Heart right ventricle (tissue), 16 donors: Measurements from ENCODE around the gene FAM83F. TPM values are rescaled to one million over a fixed set of nuclear protein-coding genes. Genes with fewer than 3 reads are reported as not detected.
"Not testable (repeated sequence)": the region's sequence is repeated elsewhere in the genome, so short reads cannot be mapped to it uniquely, and the experiment has no call there.

Source experiments
- ATAC-seq, 8 donors: fragments of 200-7000 bp; cut with Tn5 transposase; one replicate each; pipeline ENCODE4 v1.9.1; 2020; ENCODE audit warnings: mild to moderate bottlenecking in 8 of 8, moderate library complexity in 8 of 8, moderate number of reproducible peaks in 1 of 8
- DNase-seq, 2 donors: peaks; one replicate each; pipeline ENCODE4 v3.0.0-alpha.2; 2020
- H3K27ac ChIP-seq, 10 donors: fragments of 200-600 bp; sonication (generic) in 2 of 10; one replicate each; pipeline versions ENCODE4 v1.5.0 to v1.8.0; 2020 to 2022; ENCODE audit warnings: mild to moderate bottlenecking in 3 of 10
- H3K27me3 ChIP-seq, 7 donors: fragments of 200-600 bp; one replicate each; pipeline ENCODE4 v1.8.0; 2021 to 2022; ENCODE audit warnings: mild to moderate bottlenecking in 2 of 7
- H3K36me3 ChIP-seq, 9 donors: fragments of 200-600 bp; sonication (generic) in 1 of 9; one replicate each; pipeline versions ENCODE4 v1.5.0 to v1.8.0; 2020 to 2022; ENCODE audit warnings: mild to moderate bottlenecking in 2 of 9
- H3K4me1 ChIP-seq, 9 donors: fragments of 200-600 bp; sonication (generic) in 1 of 9; one replicate each; pipeline versions ENCODE4 v1.5.0 to v1.8.0; 2020 to 2022; ENCODE audit warnings: mild to moderate bottlenecking in 4 of 9
- H3K4me3 ChIP-seq, 10 donors: fragments of 200-600 bp; sonication (generic) in 2 of 10; one replicate each; pipeline versions ENCODE4 v1.5.0 to v1.8.0; 2020 to 2022; ENCODE audit warnings: mild to moderate bottlenecking in 7 of 10, moderate library complexity in 2 of 10
- H3K9me3 ChIP-seq, 11 donors: fragments of 200-600 bp in 10 of 11; sonication (generic) in 2 of 11; one replicate each; pipeline versions ENCODE4 v1.5.0 to v1.8.0; 2013 to 2022; ENCODE audit warnings: mild to moderate bottlenecking in 2 of 11, control low read depth in 1 of 11, moderate library complexity in 1 of 11
- WGBS, 2 donors: extraction: QIAGEN DNeasy Blood & Tissue Kit; methylation state at CpG; one replicate each; pipeline ENCODE4 v1.1.7; 2013; ENCODE audit warnings: inconsistent platforms in 1 of 2; 5-methylcytosine and 5-hydroxymethylcytosine counted together
- intact Hi-C, 10 donors: fragments of 100-400 bp; cut with DNase I; formaldehyde crosslinking; loops; one replicate each; pipeline versions ENCODE4 v1.11.1 to v1.14.2; 2022
- polyA plus RNA-seq, 2 donors: library from polyadenylated mRNA; stranded (reverse); fragments of 200-250 nt; gene quantifications; one replicate each; pipeline ENCODE4 v1.2.3, GENCODE V29; 2013
- total RNA-seq, 10 donors: library from RNA; stranded (reverse); fragmentation: NEBNext Ultra II Directional in 3 of 10; extraction: Animal tissue kit (Norgen Biotek cat#: 25700) in 3 of 10; gene quantifications; one replicate each; pipeline versions ENCODE4 v1.2.1 to v1.2.4, GENCODE V29; 2021 to 2023
- TF ChIP-seq, protein P1 (sequence below), 9 donors: fragments of 200-600 bp; sonication (generic) in 2 of 9; IDR thresholded peaks; one replicate each; pipeline versions ENCODE4 v1.5.0 to v1.8.0; 2021 to 2022; ENCODE audit warnings: antibody characterized with exemption in 9 of 9, mild to moderate bottlenecking in 5 of 9, moderate library complexity in 1 of 9
- donor health status: Arrhythmogenic right ventricular cardiomyopathy.
- donor health status: ischemic (EF 13 %, LVEDD 7.1; RV severe dilation, severe dysfunction).
- donor health status: healthy with polysubstance abuse.
- donor health status: DM: no; HTN: yes; CAD: no.
- donor health status: DM: no; HTN: no; CAD: no.
- donor health status: ischemic (EF 25% LVEDD 6.9; RV normal size, moderate dysfunction).
- donor health status: ischemic (EF 25% LVEDD 5.7; RV mildly dilated, moderate dysfunction).
- donor health status: healthy.
- donor health status: DM: yes; HTN: yes; CAD: no.
- donor health status: Ischemic cardiomyopathy.
- donor health status: ischemic (EF 35%, LVEDD 5.7; RV mildly dilated, moderate dysfunction).
- donor health status: nonischemic (EF 11% LVEDD 7.7; RV severe dilation, severe dysfunction).
- donor health status: DM: yes; HTN: yes; CAD: no.
- donor health status: PGD.
- donor health status: ischemic (EF 29% LVEDD 5.4; RV normal size, mild dysfunction).
- donor health status: nonischemic (EF 23%, LVEDD 6.1; RV moderate dilation, normal function).

Gene FAM83F
- total and polyA plus RNA-seq, 12 donors: 1.1 to 9.7 (median 2.3) TPM

DNA sequence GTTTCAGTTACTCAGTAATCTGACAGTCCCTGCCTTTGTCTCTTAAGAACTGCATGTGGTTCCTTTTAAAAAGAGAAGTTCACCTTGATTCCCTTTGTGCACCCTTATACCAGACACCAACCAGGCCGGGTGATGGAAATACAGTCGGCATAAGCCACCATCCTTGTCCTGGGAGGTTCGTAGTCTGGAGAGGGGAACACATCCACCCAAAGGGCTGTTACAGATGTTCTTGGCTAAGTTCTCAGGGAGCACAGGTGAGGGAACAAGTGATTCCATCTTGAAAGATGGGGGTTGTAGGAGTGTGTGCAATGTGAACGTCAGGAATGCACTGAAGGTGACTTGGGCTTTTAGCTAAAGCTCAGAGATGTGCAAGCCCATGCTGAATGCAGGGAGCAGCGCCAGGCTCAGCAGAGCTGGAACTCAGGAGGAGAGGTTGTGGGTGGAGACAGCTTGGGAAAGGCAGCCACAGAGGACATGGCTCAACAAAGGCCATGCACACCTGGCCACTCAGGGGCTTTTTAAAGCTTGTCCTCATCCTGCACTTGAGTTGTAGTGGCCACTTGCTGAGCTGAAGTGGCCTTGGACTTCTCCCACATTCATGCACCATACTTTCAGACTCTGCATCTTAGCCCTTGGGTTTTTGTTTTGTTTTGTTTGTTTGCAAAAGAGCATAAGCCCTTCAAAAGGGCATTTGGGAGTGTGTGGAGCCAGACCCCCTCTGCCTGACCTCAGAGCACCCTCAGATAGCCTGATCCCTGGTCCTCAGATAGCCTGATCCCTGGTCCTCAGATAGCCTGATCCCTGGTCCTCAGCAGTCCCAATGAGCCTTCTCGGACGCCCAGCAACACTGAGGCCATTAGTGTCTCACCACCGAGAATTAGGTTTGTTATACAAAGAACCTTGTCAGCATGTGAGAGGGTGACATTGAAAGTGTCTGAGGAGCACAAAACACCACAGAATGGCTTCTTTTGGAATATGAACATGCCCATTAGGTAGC lies 47.2 kb upstream of the FAM83F start:
- no peak for DNase-seq
- Histone ChIP-seq H3K36me3 (no peaks in the 10 kb centered on the region), H3K27me3 (peaks cover 0 to 5% (median 0%) of the 10 kb centered on the region in 7 donors), H3K4me3 (no peak overlapping the region), H3K9me3 (no peaks in the 10 kb centered on the region), H3K4me1 (peaks cover 0 to 17% (median 0%) of the 10 kb centered on the region in 9 donors), H3K27ac (no peak overlapping the region)
- WGBS, 2 donors: 90% methylated on average over 8 of the region's 8 CpGs
- TF ChIP-seq, protein P1, sequence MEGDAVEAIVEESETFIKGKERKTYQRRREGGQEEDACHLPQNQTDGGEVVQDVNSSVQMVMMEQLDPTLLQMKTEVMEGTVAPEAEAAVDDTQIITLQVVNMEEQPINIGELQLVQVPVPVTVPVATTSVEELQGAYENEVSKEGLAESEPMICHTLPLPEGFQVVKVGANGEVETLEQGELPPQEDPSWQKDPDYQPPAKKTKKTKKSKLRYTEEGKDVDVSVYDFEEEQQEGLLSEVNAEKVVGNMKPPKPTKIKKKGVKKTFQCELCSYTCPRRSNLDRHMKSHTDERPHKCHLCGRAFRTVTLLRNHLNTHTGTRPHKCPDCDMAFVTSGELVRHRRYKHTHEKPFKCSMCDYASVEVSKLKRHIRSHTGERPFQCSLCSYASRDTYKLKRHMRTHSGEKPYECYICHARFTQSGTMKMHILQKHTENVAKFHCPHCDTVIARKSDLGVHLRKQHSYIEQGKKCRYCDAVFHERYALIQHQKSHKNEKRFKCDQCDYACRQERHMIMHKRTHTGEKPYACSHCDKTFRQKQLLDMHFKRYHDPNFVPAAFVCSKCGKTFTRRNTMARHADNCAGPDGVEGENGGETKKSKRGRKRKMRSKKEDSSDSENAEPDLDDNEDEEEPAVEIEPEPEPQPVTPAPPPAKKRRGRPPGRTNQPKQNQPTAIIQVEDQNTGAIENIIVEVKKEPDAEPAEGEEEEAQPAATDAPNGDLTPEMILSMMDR (IDR thresholded peaks at IDR 0.05): no peak
- no peak for ATAC-seq
- intact Hi-C loops: loop anchor here in 1 of 10 donors (10.0 kb wide), 1 partner anchor 67 kb away; no protein-coding TSS in a partner anchor

DNA sequence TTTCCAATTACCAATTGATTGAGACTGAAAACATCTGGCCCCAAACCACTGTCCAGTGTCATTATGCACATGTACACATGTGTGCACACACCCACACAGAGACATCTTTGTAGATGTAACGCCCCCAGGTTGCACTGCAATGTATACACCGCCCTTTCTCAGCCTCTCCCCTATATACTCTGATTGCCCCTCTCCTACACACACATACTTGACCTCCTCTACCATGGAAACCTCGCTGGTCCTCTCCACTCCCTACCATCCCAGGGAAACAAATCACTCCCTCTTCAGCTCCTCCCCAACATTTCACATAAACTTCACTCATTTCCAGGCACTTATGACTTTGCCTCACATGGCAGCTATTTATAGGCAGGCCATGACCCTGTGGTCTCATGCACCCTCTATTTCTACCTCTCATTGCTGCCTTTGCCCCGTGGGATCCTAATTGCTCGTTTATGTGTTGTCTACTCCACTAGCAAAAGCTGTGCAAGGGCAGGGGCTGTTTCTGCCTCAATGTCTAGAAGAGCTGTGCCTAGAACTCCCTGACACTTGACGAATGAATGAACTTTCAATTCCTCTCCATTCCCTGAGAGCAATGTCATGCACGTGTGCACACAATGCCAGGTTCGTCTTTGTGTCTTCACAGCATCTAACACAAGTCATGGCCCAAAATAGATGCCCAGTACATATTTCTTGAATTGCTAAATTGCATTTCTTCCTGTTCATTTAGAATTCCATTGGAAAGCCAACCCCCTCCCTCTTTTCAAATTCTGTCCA lies 44.6 kb upstream of the FAM83F start:
- no peaks in the 10 kb centered on the region for H3K36me3 ChIP-seq
- no peaks in the 10 kb centered on the region for H3K9me3 ChIP-seq
- TF ChIP-seq, protein P1 (IDR thresholded peaks at IDR 0.05): no peak
- WGBS, 2 donors: 79 to 84% methylated on average over 8 of the region's 8 CpGs
- intact Hi-C loops: loop anchor here in 1 of 10 donors (10.0 kb wide), 1 partner anchor 65 kb away; no protein-coding TSS in a partner anchor
- DNase-seq: no peak
- H3K4me1 ChIP-seq: peaks cover 0 to 15% (median 7%) of the 10 kb centered on the region in 9 donors
- no peak overlapping the region for H3K4me3 ChIP-seq
- ATAC-seq: no peak
- H3K27ac ChIP-seq: no peak overlapping the region
- H3K27me3 ChIP-seq: peaks cover 0 to 4% (median 0%) of the 10 kb centered on the region in 7 donors

DNA sequence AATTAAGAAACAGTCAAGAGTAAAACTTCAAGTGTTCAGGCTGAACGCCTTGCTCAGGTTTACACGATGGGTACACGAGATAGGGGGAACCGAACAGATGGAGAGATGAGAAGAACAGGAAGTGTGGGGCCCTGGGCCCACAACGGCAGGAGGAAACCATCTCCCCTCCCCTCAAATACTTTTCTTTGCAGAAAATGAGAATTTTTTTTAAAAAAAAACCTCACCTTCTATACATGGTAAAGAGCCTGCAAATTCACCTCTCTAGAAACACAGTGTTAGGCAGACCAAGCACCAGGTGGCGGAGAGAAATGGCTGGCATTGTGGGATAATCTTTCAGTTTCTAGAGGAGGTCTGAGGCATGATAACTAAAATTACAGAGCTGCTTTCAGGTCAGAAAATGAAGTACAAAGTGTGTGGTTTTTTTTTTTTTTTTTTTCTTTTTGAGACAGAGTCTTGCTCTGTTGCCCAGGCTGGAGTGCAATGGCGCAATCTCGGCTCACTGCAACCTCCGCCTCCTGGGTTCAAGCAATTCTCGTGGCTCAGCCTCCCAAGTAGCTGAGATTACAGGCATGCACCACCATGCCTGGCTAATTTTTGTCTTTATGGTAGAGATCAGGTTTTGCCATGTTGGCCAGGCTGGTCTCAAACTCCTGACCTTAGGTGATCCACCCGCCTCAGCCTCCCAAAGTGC lies 43.0 kb upstream of the FAM83F start:
- ATAC-seq, DNase-seq, H3K4me3 ChIP-seq, H3K27me3 ChIP-seq, H3K27ac ChIP-seq, intact Hi-C loops, H3K36me3 ChIP-seq, H3K9me3 ChIP-seq: not testable (repeated sequence)
- WGBS, 2 donors: 80 to 83% methylated on average over 11 of the region's 11 CpGs
- peaks cover 0 to 12% (median 9%) of the 10 kb centered on the region in 9 donors for H3K4me1 ChIP-seq

DNA sequence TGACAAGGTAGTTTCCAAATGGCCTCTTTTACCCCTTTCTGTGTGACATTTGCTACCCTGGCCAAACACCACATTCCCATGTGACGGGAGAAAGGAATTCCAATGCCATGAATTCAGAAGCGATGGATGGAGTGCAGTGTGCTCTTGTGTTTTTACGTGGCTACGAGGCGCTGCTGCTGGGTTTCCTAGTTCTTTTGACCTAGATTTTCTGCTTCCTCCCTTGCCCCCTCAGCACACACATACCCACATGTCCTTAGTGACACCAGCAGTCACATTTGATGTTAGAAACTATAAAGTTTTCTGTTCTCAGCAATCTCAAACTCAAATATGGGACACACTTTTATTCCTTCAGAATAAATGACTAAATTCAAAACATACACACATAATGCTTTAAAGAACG lies 42.4 kb upstream of the FAM83F start:
- H3K27me3 ChIP-seq: peaks cover 0 to 4% (median 0%) of the 10 kb centered on the region in 7 donors
- intact Hi-C loops: no loop called here
- TF ChIP-seq, protein P1 (IDR thresholded peaks at IDR 0.05): no peak
- no peak for DNase-seq
- H3K4me1 ChIP-seq: peaks cover 0 to 11% (median 9%) of the 10 kb centered on the region in 9 donors
- WGBS, 2 donors: 84 to 88% methylated on average over 6 of the region's 6 CpGs
- H3K27ac ChIP-seq: no peak overlapping the region
- no peaks in the 10 kb centered on the region for H3K36me3 ChIP-seq
- H3K9me3 ChIP-seq: no peaks in the 10 kb centered on the region
- ATAC-seq: no peak
- no peak overlapping the region for H3K4me3 ChIP-seq
